ENCODE results near the gene SEC14L5. TPM values are rescaled to one million over a fixed set of nuclear protein-coding genes. Genes with fewer than 3 reads are reported as not detected.
A peak's percentile ranks its signal among the peaks of the same experiment; 100 is the strongest.

SEC14L5 gene
- total RNA-seq, 2 donors from 2014 or later, result 0.22 to 0.33 TPM

GRCh38 chr16:4991754-4992153, 33.6 kb downstream of the SEC14L5 start:
- 95 to 97% methylated on average over 7 to 14 of the region's 14 CpGs for WGBS, 2 experiments (ENCODE audit: insufficient coverage in 1 of 2, insufficient read length in 1 of 2)
- Mint-ChIP-seq H3K4me1 (no peaks in the 10 kb centered on the region), H3K9me3 (peaks cover 2% of the 10 kb centered on the region), H3K27me3 (ENCODE audit: insufficient read depth) (peaks cover 38% of the 10 kb centered on the region), H3K27ac (no peak overlapping the region), H3K36me3 (ENCODE audit: low read depth) (no peaks in the 10 kb centered on the region), H3K4me3 (no peak overlapping the region)
- DNase-seq, result no peak
- Histone ChIP-seq H3K36me3 (ENCODE audit: control insufficient read depth, insufficient read depth, low read length) (no peaks in the 10 kb centered on the region), H3K4me3 (ENCODE audit: low read length) (no peak overlapping the region), H3K27me3 (ENCODE audit: control insufficient read depth, insufficient read depth, low read length, poor library complexity, severe bottlenecking) (peaks cover 37% of the 10 kb centered on the region), H3K27ac (ENCODE audit: low read depth, low read length) (no peak overlapping the region), H3K9ac (ENCODE audit: extremely low read depth, low read length, poor library complexity, severe bottlenecking) (no peak overlapping the region), H3K9me3 (ENCODE audit: control insufficient read depth, low read length) (no peaks in the 10 kb centered on the region), H3K4me1 (ENCODE audit: control insufficient read depth, insufficient read depth, low read length) (no peaks in the 10 kb centered on the region)
- TF ChIP-seq, protein P1, sequence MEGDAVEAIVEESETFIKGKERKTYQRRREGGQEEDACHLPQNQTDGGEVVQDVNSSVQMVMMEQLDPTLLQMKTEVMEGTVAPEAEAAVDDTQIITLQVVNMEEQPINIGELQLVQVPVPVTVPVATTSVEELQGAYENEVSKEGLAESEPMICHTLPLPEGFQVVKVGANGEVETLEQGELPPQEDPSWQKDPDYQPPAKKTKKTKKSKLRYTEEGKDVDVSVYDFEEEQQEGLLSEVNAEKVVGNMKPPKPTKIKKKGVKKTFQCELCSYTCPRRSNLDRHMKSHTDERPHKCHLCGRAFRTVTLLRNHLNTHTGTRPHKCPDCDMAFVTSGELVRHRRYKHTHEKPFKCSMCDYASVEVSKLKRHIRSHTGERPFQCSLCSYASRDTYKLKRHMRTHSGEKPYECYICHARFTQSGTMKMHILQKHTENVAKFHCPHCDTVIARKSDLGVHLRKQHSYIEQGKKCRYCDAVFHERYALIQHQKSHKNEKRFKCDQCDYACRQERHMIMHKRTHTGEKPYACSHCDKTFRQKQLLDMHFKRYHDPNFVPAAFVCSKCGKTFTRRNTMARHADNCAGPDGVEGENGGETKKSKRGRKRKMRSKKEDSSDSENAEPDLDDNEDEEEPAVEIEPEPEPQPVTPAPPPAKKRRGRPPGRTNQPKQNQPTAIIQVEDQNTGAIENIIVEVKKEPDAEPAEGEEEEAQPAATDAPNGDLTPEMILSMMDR (conservative IDR thresholded peaks at IDR 0.05), result no peak

GRCh38 chr16:4994719-4995434, 36.7 kb downstream of the SEC14L5 start:
- Mint-ChIP-seq H3K9me3 (no peaks in the 10 kb centered on the region), H3K36me3 (ENCODE audit: low read depth) (no peaks in the 10 kb centered on the region), H3K27me3 (ENCODE audit: insufficient read depth) (peaks cover 13% of the 10 kb centered on the region), H3K4me1 (no peaks in the 10 kb centered on the region), H3K4me3 (no peak overlapping the region), H3K27ac (no peak overlapping the region)
- no peaks in the 10 kb centered on the region for H3K4me1 ChIP-seq (ENCODE audit: control insufficient read depth, insufficient read depth, low read length)
- no peak overlapping the region for H3K9ac ChIP-seq (ENCODE audit: extremely low read depth, low read length, poor library complexity, severe bottlenecking)
- no peaks in the 10 kb centered on the region for H3K36me3 ChIP-seq (ENCODE audit: control insufficient read depth, insufficient read depth, low read length)
- no peak for DNase-seq
- peaks cover 7% of the 10 kb centered on the region for H3K27me3 ChIP-seq (ENCODE audit: control insufficient read depth, insufficient read depth, low read length, poor library complexity, severe bottlenecking)
- no peaks in the 10 kb centered on the region for H3K9me3 ChIP-seq (ENCODE audit: control insufficient read depth, low read length)
- no peak overlapping the region for H3K4me3 ChIP-seq (ENCODE audit: low read length)
- peak overlapping the region; percentile 32 for H3K27ac ChIP-seq (ENCODE audit: low read depth, low read length)
- 80 to 81% methylated on average over 15 to 17 of the region's 18 CpGs for WGBS, 2 experiments (ENCODE audit: insufficient coverage in 1 of 2, insufficient read length in 1 of 2)
- TF ChIP-seq, protein P1 (conservative IDR thresholded peaks at IDR 0.05), result no peak

- Histone ChIP-seq H3K4me3 (ENCODE audit: low read length) (no peak overlapping the region), H3K9me3 (ENCODE audit: control insufficient read depth, low read length) (no peaks in the 10 kb centered on the region), H3K36me3 (ENCODE audit: control insufficient read depth, insufficient read depth, low read length) (no peaks in the 10 kb centered on the region), H3K9ac (ENCODE audit: extremely low read depth, low read length, poor library complexity, severe bottlenecking) (no peak overlapping the region), H3K27ac (ENCODE audit: low read depth, low read length) (no peak overlapping the region), H3K27me3 (ENCODE audit: control insufficient read depth, insufficient read depth, low read length, poor library complexity, severe bottlenecking) (peaks cover 25% of the 10 kb centered on the region), H3K4me1 (ENCODE audit: control insufficient read depth, insufficient read depth, low read length) (no peaks in the 10 kb centered on the region)
- Mint-ChIP-seq H3K4me1 (no peaks in the 10 kb centered on the region), H3K9me3 (no peaks in the 10 kb centered on the region), H3K36me3 (ENCODE audit: low read depth) (no peaks in the 10 kb centered on the region), H3K4me3 (no peak overlapping the region), H3K27ac (no peak overlapping the region), H3K27me3 (ENCODE audit: insufficient read depth) (peaks cover 49% of the 10 kb centered on the region)
- 93% methylated on average over 9 to 19 of the region's 19 CpGs for WGBS, 2 experiments (ENCODE audit: insufficient coverage in 1 of 2, insufficient read length in 1 of 2)
- DNase-seq, result no peak
- TF ChIP-seq, protein P1 (conservative IDR thresholded peaks at IDR 0.05), result no peak
Observed at GRCh38 chr16:5000573-5001001, 42.5 kb downstream of the SEC14L5 start.
